Astrocyte (in vitro differentiated cells and primary cell): ENCODE measurements around the gene MAP7D3. TPM values are rescaled to one million over a fixed set of nuclear protein-coding genes. Genes with fewer than 3 reads are reported as not detected.
A peak's percentile ranks its signal among the peaks of the same experiment; 100 is the strongest.
"Not testable (repeated sequence)": the region's sequence is repeated elsewhere in the genome, so short reads cannot be mapped to it uniquely, and the experiment has no call there.

Experiments
- DNase-seq: peaks from one replicate; pipeline ENCODE4 v3.0.0-alpha.2; 2010; ENCODE audit warnings: low read depth
- FAIRE-seq: peaks from 2 replicates; lab custom pipeline; 2011; peaks lifted over from hg19 to GRCh38; lab: Jason Lieb, UNC
- H2AFZ ChIP-seq: 2 replicates; pipeline ENCODE4 v1.6.0; 2012; ENCODE audit warnings: low read depth, low read length, inconsistent platforms
- H3K27ac ChIP-seq: 2 replicates; pipeline ENCODE4 v1.5.1; 2011; ENCODE audit warnings: low read depth, low read length, inconsistent platforms
- H3K27me3 ChIP-seq: 2 replicates; pipeline ENCODE4 v1.6.0; 2011; ENCODE audit warnings: low read length, inconsistent platforms; ENCODE audit not compliant: insufficient read depth
- H3K36me3 ChIP-seq: 2 replicates; pipeline ENCODE4 v1.5.1; 2011; ENCODE audit warnings: low read length, inconsistent platforms; ENCODE audit not compliant: insufficient read depth
- H3K4me1 ChIP-seq: 2 replicates; pipeline ENCODE4 v1.5.1; 2011; ENCODE audit warnings: low read length, inconsistent platforms; ENCODE audit not compliant: insufficient read depth
- H3K4me2 ChIP-seq: 2 replicates; pipeline ENCODE4 v1.6.0; 2012; ENCODE audit warnings: low read length, inconsistent platforms
- H3K4me3 ChIP-seq: 2 replicates; pipeline ENCODE4 v1.5.1; 2011; ENCODE audit warnings: low read depth, mild to moderate bottlenecking, low read length, inconsistent platforms; ENCODE audit not compliant: insufficient read depth
- H3K79me2 ChIP-seq: 2 replicates; pipeline ENCODE4 v1.6.0; 2012; ENCODE audit warnings: mild to moderate bottlenecking, low read length, inconsistent platforms; ENCODE audit not compliant: insufficient read depth
- H3K9ac ChIP-seq: 2 replicates; pipeline ENCODE4 v1.6.0; 2012; ENCODE audit warnings: mild to moderate bottlenecking, low read length, inconsistent platforms
- H3K9me3 ChIP-seq: 2 replicates; pipeline ENCODE4 v1.5.1; 2012; ENCODE audit warnings: low read depth, mild to moderate bottlenecking, low read length, inconsistent platforms; ENCODE audit not compliant: insufficient read depth
- H4K20me1 ChIP-seq: 2 replicates; pipeline ENCODE4 v1.6.0; 2012; ENCODE audit warnings: low read length, inconsistent platforms; ENCODE audit not compliant: insufficient read depth
- H3K27ac Mint-ChIP-seq: one replicate; pipeline ENCODE4 v1.8.0; 2021; ENCODE audit warnings: mild to moderate bottlenecking, mixed read lengths; ENCODE audit not compliant: unreplicated experiment
- H3K27me3 Mint-ChIP-seq: one replicate; pipeline ENCODE4 v1.8.0; 2021; ENCODE audit warnings: low read depth, mixed read lengths; ENCODE audit not compliant: unreplicated experiment
- H3K36me3 Mint-ChIP-seq: one replicate; pipeline ENCODE4 v1.8.0; 2021; ENCODE audit warnings: low read depth, mixed read lengths; ENCODE audit not compliant: unreplicated experiment
- H3K4me1 Mint-ChIP-seq: one replicate; pipeline ENCODE4 v1.8.0; 2021; ENCODE audit warnings: low read depth, mixed read lengths; ENCODE audit not compliant: unreplicated experiment
- H3K4me3 Mint-ChIP-seq: one replicate; pipeline ENCODE4 v1.8.0; 2021; ENCODE audit warnings: mild to moderate bottlenecking, moderate library complexity, mixed read lengths; ENCODE audit not compliant: unreplicated experiment
- H3K9me3 Mint-ChIP-seq: one replicate; pipeline ENCODE4 v1.8.0; 2021; ENCODE audit warnings: mild to moderate bottlenecking, mixed read lengths; ENCODE audit not compliant: unreplicated experiment
- CTCF ChIP-seq: IDR thresholded peaks from 2 replicates; pipeline ENCODE4 v1.5.1; 2011; ENCODE audit warnings: low read depth, mild to moderate bottlenecking, inconsistent platforms, low read length, moderate library complexity; ENCODE audit not compliant: insufficient read depth
- EZH2 ChIP-seq: IDR thresholded peaks from 2 replicates; pipeline ENCODE4 v1.6.1; 2012; ENCODE audit warnings: mild to moderate bottlenecking, low read length, inconsistent platforms; ENCODE audit not compliant: insufficient read depth
- total RNA-seq: library from RNA; stranded (reverse); gene quantifications from 2 replicates; pipeline ENCODE4 v1.2.1, GENCODE V29; 2021

Gene MAP7D3
- total RNA-seq, 1 donor from 2014 or later = 19.4 TPM

DNA sequence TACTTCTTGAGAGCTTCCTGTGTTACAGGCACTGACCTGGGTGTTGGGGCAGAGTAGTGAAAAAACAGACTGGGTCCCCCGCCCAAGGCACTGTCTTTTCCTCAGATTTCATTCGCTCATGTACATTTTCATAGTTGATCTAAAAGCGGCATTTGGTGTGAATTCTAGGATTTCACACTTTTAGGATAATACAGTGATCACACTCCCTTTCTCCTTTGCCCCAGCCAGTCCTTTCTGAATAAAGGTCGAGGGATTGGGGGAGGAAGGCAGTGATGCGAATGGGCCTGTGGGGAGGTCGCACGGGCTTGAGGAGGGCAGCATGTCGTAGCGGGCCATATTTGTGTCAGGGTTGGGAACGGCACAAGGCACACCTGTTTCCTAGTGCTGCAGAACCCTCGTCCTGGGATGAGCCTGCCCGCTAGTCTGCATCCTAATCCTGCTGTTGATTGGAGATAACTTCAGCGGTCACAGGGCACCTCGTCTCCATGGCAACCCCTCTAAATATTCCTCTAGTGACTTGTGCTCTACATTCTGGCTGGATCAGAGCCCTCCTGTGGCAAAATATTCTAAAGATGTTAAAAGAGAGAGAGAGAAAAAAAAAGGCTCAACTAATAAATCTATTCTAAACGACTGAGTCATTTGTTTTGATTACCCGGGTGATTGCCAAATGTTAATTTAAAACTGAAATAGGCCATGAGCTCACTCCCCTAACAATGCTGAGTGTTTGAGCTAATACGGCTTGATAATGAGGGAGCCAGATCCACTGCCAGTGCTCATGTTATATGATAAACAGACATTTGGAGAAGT lies 82.1 kb downstream of the MAP7D3 start:
- Histone ChIP-seq H3K36me3 (no peaks in the 10 kb centered on the region), H3K9ac (peak overlapping the region; percentile 80), H3K9me3 (no peaks in the 10 kb centered on the region), H3K4me2 (peak overlapping the region; percentile 77), H3K79me2 (peaks cover 28% of the 10 kb centered on the region), H3K4me3 (peak overlapping the region; percentile 11), H2AFZ (no peak overlapping the region), H3K27ac (peak overlapping the region; percentile 87), H4K20me1 (no peaks in the 10 kb centered on the region), H3K4me1 (peaks cover 29% of the 10 kb centered on the region), H3K27me3 (no peaks in the 10 kb centered on the region)
- Mint-ChIP-seq H3K4me1 (peaks cover 20% of the 10 kb centered on the region), H3K36me3 (no peaks in the 10 kb centered on the region), H3K27ac (peak overlapping the region; percentile 66), H3K9me3 (no peaks in the 10 kb centered on the region), H3K4me3 (no peak overlapping the region), H3K27me3 (no peaks in the 10 kb centered on the region)
- peak; percentile 90 for DNase-seq
- peak; percentile 100 for FAIRE-seq
- TF ChIP-seq EZH2 (no peak), CTCF (no peak)

DNA sequence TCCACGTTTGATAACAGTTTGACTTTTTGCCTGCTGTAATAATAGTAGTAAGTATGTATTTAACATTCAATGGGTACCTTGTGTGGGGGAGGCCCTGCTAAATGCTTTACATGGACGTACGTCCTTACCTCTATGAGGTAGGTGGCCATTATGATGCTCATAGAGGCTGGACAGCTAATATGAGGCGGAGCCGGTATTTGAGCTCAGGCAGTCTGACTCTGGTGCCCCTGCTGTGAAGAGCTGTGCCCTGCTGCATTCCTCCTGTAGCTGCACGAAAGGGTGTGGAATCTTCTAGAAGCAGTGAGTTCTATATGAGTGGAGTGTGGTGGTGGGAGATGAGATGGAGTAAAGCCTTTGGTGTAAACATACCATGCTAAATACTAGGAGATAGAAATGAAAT lies 83.2 kb downstream of the MAP7D3 start:
- H3K4me3 Mint-ChIP-seq, H3K27me3 Mint-ChIP-seq, H3K36me3 Mint-ChIP-seq, DNase-seq, FAIRE-seq, H3K36me3 ChIP-seq, H4K20me1 ChIP-seq, H2AFZ ChIP-seq, H3K4me3 ChIP-seq, H3K9me3 Mint-ChIP-seq, H3K9me3 ChIP-seq, H3K9ac ChIP-seq, H3K4me2 ChIP-seq, H3K27me3 ChIP-seq, H3K27ac ChIP-seq: not testable (repeated sequence)
- Mint-ChIP-seq H3K27ac (peak overlapping the region; percentile 55), H3K4me1 (peaks cover 28% of the 10 kb centered on the region)
- Histone ChIP-seq H3K4me1 (peaks cover 39% of the 10 kb centered on the region), H3K79me2 (peaks cover 28% of the 10 kb centered on the region)

DNA sequence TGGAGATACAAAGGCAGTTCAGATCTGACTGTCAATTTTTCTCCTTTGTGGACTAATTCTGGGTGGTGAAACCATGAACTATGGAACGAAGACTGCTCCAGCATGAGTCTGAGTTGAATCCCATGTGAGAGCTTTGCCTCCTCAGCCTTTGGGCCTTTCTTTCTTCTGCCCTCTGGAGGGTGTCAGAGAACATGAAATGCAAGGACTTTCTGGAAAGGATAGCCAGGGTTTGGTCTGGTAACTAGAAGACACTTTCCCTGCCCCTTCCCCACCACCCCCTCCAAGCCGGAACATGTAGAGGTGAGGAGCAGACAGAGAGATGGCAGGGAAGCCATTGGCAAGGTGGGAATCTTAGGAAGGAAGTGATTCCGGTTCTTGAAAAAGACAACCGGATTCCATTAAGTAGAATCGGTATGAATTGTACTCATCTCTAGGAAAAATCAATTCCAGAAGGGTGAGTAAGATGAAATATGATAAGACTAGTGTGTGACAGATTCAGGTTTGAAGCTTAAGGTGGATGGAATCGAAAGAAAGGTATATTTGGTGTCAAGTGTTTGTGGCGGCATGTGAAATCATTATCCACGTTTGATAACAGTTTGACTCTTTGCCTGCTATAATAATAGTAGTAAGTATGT lies 84.9 kb downstream of the MAP7D3 start:
- Histone ChIP-seq H3K9ac (peak overlapping the region; percentile 17), H2AFZ (no peak overlapping the region), H3K79me2 (peaks cover 28% of the 10 kb centered on the region), H3K4me3 (no peak overlapping the region), H4K20me1 (no peaks in the 10 kb centered on the region), H3K4me1 (peaks cover 40% of the 10 kb centered on the region), H3K9me3 (no peaks in the 10 kb centered on the region), H3K27ac (peak overlapping the region; percentile 16), H3K36me3 (no peaks in the 10 kb centered on the region), H3K4me2 (peak overlapping the region; percentile 26), H3K27me3 (no peaks in the 10 kb centered on the region)
- DNase-seq (peak; percentile 12), FAIRE-seq (peak; percentile 94)
- no peak for TF ChIP-seq CTCF
- no peak for TF ChIP-seq EZH2
- peak overlapping the region; percentile 27 for H3K27ac Mint-ChIP-seq
- peaks cover 31% of the 10 kb centered on the region for H3K4me1 Mint-ChIP-seq
- no peaks in the 10 kb centered on the region for H3K9me3 Mint-ChIP-seq
- no peaks in the 10 kb centered on the region for H3K27me3 Mint-ChIP-seq
- no peak overlapping the region for H3K4me3 Mint-ChIP-seq
- no peaks in the 10 kb centered on the region for H3K36me3 Mint-ChIP-seq
